Measurements from ENCODE around the gene TBC1D22A. TPM values are rescaled to one million over a fixed set of nuclear protein-coding genes. Genes with fewer than 3 reads are reported as not detected.
A peak's percentile ranks its signal among the peaks of the same experiment; 100 is the strongest.

The TBC1D22A gene
- total RNA-seq, 1 experiment from 2014 or later: 32.6 TPM

- Mint-ChIP-seq H3K36me3 (ENCODE audit: insufficient read depth, unreplicated experiment) (peaks cover 7% of the 10 kb centered on the region), H3K27ac (ENCODE audit: unreplicated experiment) (no peak overlapping the region), H3K4me1 (ENCODE audit: low read depth, unreplicated experiment) (peaks cover 7% of the 10 kb centered on the region), H3K9me3 (ENCODE audit: unreplicated experiment) (peaks cover 5% of the 10 kb centered on the region), H3K4me3 (ENCODE audit: unreplicated experiment) (no peak overlapping the region), H3K27me3 (ENCODE audit: insufficient read depth, unreplicated experiment) (peaks cover 8% of the 10 kb centered on the region)
- BruUV-seq (replicated peaks): no TSS peak
- no peaks in the 10 kb centered on the region for H3K4me1 ChIP-seq
- no peaks in the 10 kb centered on the region for H3K27me3 ChIP-seq (replicated peaks; ENCODE audit: control insufficient read depth, insufficient read depth, low read length)
- H3K4me3 ChIP-seq (ENCODE audit: low read depth, low read length): no peak overlapping the region
- ChIA-PET CTCF (interaction anchor here (0.6 kb wide), 1 partner anchor 1283 kb away, joined by 3 read pairs; no protein-coding TSS in a partner anchor), POLR2A (no interaction called here)
- DNase-seq: peak in 1 of 2 experiments; percentile 27
- no peaks in the 10 kb centered on the region for H3K36me3 ChIP-seq (ENCODE audit: control insufficient read depth, insufficient read depth, low read length)
- no peaks in the 10 kb centered on the region for H3K9me3 ChIP-seq
- intact Hi-C loops (cut with micrococcal nuclease; ENCODE audit: unreplicated experiment): no loop called here
- TF ChIP-seq, protein P1, sequence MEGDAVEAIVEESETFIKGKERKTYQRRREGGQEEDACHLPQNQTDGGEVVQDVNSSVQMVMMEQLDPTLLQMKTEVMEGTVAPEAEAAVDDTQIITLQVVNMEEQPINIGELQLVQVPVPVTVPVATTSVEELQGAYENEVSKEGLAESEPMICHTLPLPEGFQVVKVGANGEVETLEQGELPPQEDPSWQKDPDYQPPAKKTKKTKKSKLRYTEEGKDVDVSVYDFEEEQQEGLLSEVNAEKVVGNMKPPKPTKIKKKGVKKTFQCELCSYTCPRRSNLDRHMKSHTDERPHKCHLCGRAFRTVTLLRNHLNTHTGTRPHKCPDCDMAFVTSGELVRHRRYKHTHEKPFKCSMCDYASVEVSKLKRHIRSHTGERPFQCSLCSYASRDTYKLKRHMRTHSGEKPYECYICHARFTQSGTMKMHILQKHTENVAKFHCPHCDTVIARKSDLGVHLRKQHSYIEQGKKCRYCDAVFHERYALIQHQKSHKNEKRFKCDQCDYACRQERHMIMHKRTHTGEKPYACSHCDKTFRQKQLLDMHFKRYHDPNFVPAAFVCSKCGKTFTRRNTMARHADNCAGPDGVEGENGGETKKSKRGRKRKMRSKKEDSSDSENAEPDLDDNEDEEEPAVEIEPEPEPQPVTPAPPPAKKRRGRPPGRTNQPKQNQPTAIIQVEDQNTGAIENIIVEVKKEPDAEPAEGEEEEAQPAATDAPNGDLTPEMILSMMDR (IDR thresholded peaks at IDR 0.05; ENCODE audit: insufficient read depth in 1 of 2, low read depth in 1 of 2, low read length in 1 of 2, severe bottlenecking in 1 of 2, unreplicated experiment in 1 of 2): no peak
Observed at GRCh38 chr22:47207846-47208554, 445.6 kb downstream of the TBC1D22A start.

GRCh38 chr22:47208630-47209029, 446.2 kb downstream of the TBC1D22A start:
- POLR2A ChIA-PET: no interaction called here
- Mint-ChIP-seq H3K36me3 (ENCODE audit: insufficient read depth, unreplicated experiment) (peaks cover 7% of the 10 kb centered on the region), H3K27me3 (ENCODE audit: insufficient read depth, unreplicated experiment) (peaks cover 8% of the 10 kb centered on the region), H3K27ac (ENCODE audit: unreplicated experiment) (no peak overlapping the region), H3K9me3 (ENCODE audit: unreplicated experiment) (peaks cover 9% of the 10 kb centered on the region), H3K4me1 (ENCODE audit: low read depth, unreplicated experiment) (peaks cover 7% of the 10 kb centered on the region), H3K4me3 (ENCODE audit: unreplicated experiment) (no peak overlapping the region)
- TF ChIP-seq, protein P1 (IDR thresholded peaks at IDR 0.05; ENCODE audit: insufficient read depth in 1 of 2, low read depth in 1 of 2, low read length in 1 of 2, severe bottlenecking in 1 of 2, unreplicated experiment in 1 of 2): no peak
- Histone ChIP-seq H3K4me3 (ENCODE audit: low read depth, low read length) (no peak overlapping the region), H3K36me3 (ENCODE audit: control insufficient read depth, insufficient read depth, low read length) (no peaks in the 10 kb centered on the region), H3K4me1 (no peaks in the 10 kb centered on the region), H3K9me3 (no peaks in the 10 kb centered on the region), H3K27me3 (replicated peaks; ENCODE audit: control insufficient read depth, insufficient read depth, low read length) (no peaks in the 10 kb centered on the region)
- BruUV-seq (replicated peaks): no TSS peak
- intact Hi-C loops (cut with micrococcal nuclease; ENCODE audit: unreplicated experiment): no loop called here
- no peak for DNase-seq
- CTCF ChIA-PET: interaction anchor here (0.6 kb wide), 1 partner anchor 1282 kb away, joined by 3 read pairs; no protein-coding TSS in a partner anchor

GRCh38 chr22:47209040-47209514, 446.6 kb downstream of the TBC1D22A start:
- Mint-ChIP-seq H3K36me3 (ENCODE audit: insufficient read depth, unreplicated experiment) (peaks cover 7% of the 10 kb centered on the region), H3K27ac (ENCODE audit: unreplicated experiment) (no peak overlapping the region), H3K9me3 (ENCODE audit: unreplicated experiment) (peaks cover 9% of the 10 kb centered on the region), H3K27me3 (ENCODE audit: insufficient read depth, unreplicated experiment) (peaks cover 8% of the 10 kb centered on the region), H3K4me3 (ENCODE audit: unreplicated experiment) (no peak overlapping the region), H3K4me1 (ENCODE audit: low read depth, unreplicated experiment) (peaks cover 7% of the 10 kb centered on the region)
- intact Hi-C loops (cut with micrococcal nuclease; ENCODE audit: unreplicated experiment): no loop called here
- no peak for DNase-seq
- ChIA-PET CTCF (no interaction called here), POLR2A (no interaction called here)
- Histone ChIP-seq H3K4me1 (no peaks in the 10 kb centered on the region), H3K36me3 (ENCODE audit: control insufficient read depth, insufficient read depth, low read length) (no peaks in the 10 kb centered on the region), H3K27me3 (replicated peaks; ENCODE audit: control insufficient read depth, insufficient read depth, low read length) (no peaks in the 10 kb centered on the region), H3K9me3 (no peaks in the 10 kb centered on the region), H3K4me3 (ENCODE audit: low read depth, low read length) (no peak overlapping the region)
- no TSS peak for BruUV-seq (replicated peaks)
- TF ChIP-seq, protein P1 (IDR thresholded peaks at IDR 0.05; ENCODE audit: insufficient read depth in 1 of 2, low read depth in 1 of 2, low read length in 1 of 2, severe bottlenecking in 1 of 2, unreplicated experiment in 1 of 2): no peak
